ENCODE results near the gene CYSTM1. TPM values are rescaled to one million over a fixed set of nuclear protein-coding genes. Genes with fewer than 3 reads are reported as not detected.

CYSTM1 gene
- total and polyA plus RNA-seq, 2 of the 8 experiments (the other 6 are each of a cell fraction or from before 2014, with no cell fraction given), result 25.0 to 47.8 TPM

- Histone ChIP-seq H2BK15ac (ENCODE audit: low read length) (no peak overlapping the region), H3K23ac (ENCODE audit: insufficient read length) (no peak overlapping the region), H2BK120ac (replicated peaks; ENCODE audit: low read depth, low read length) (no peak overlapping the region), H3K9ac (replicated peaks in 1 of 4; ENCODE audit: extremely low read depth in 1 of 4, low read depth in 3 of 4, low read length in 3 of 4) (no peak overlapping the region), H3K79me1 (ENCODE audit: low read depth, low read length) (no peaks in the 10 kb centered on the region), H2BK20ac (ENCODE audit: low read length) (no peak overlapping the region), H3K4ac (replicated peaks; ENCODE audit: insufficient read length, low read depth, low read length) (no peak overlapping the region), H3K27ac (ENCODE audit: low read depth, low read length) (no peak overlapping the region), H3K4me2 (ENCODE audit: insufficient read depth in 1 of 2, low read depth in 2 of 2, low read length in 2 of 2) (no peak overlapping the region), H3K4me1 (replicated peaks in 1 of 4; ENCODE audit: control insufficient read depth in 3 of 4, insufficient read depth in 4 of 4, low read length in 3 of 4) (peaks cover 0 to 7% (median 1%) of the 10 kb centered on the region in 4 experiments; a peak in 2 of 7 replicates), H3K36me3 (ENCODE audit: control insufficient read depth in 2 of 4, insufficient read depth in 4 of 4, low read length in 3 of 4) (no peaks in the 10 kb centered on the region), H3K14ac (ENCODE audit: insufficient read length) (no peak overlapping the region), H3K23me2 (ENCODE audit: low read depth, low read length) (no peaks in the 10 kb centered on the region), H2BK12ac (ENCODE audit: low read depth, low read length) (no peak overlapping the region), H3K9me3 (ENCODE audit: insufficient read depth in 2 of 2, low read depth in 1 of 2, low read length in 1 of 2) (no peaks in the 10 kb centered on the region), H4K5ac (ENCODE audit: insufficient read length, low read depth, low read length) (no peak overlapping the region), H3K56ac (replicated peaks; ENCODE audit: insufficient read length, low read depth, low read length) (no peak overlapping the region), H2AFZ (ENCODE audit: low read length) (no peak overlapping the region), H3K18ac (ENCODE audit: extremely low read depth, low read length) (no peak overlapping the region), H3K27me3 (replicated peaks in 1 of 4; ENCODE audit: control insufficient read depth in 3 of 4, extremely low read depth in 1 of 4, insufficient read depth in 3 of 4, low read length in 3 of 4) (no peaks in the 10 kb centered on the region), H3K79me2 (ENCODE audit: control insufficient read depth in 1 of 2, insufficient read depth in 2 of 2, low read length in 2 of 2) (no peaks in the 10 kb centered on the region), H4K8ac (ENCODE audit: extremely low read depth, insufficient read depth, low read length) (no peak overlapping the region), H3K4me3 (ENCODE audit: extremely low read depth in 1 of 4, insufficient read depth in 2 of 4, low read depth in 3 of 4, low read length in 4 of 4) (no peak overlapping the region), H2BK5ac (ENCODE audit: low read depth, low read length) (no peak overlapping the region), H4K91ac (replicated peaks; ENCODE audit: insufficient read length, low read length) (no peak overlapping the region), H2AK5ac (ENCODE audit: low read depth, low read length) (no peak overlapping the region), H4K20me1 (replicated peaks in 1 of 2; ENCODE audit: control insufficient read depth in 1 of 2, insufficient read depth in 2 of 2, low read length in 2 of 2) (no peaks in the 10 kb centered on the region)
- ChIA-PET POLR2A (ENCODE audit: partially characterized antibody) (interaction anchor here (1.3 kb wide), 1 partner anchor 8 kb away, joined by 3 read pairs; no protein-coding TSS in a partner anchor), CTCF (ENCODE audit: partially characterized antibody) (interaction anchor here (1.1 to 9.5 kb wide), 7 partner anchors 10 to 150 kb away, joined by 3 to 105 read pairs (median 4); no protein-coding TSS in a partner anchor)
- FAIRE-seq (no peak), DNase-seq (ENCODE audit: low read depth in 1 of 2, low spot score in 2 of 2) (no peak)
- TF ChIP-seq RBBP5 (IDR thresholded peaks at IDR 0.05; ENCODE audit: borderline replicate concordance, low read depth, low read length), result no peak
- no peak for TF ChIP-seq SIX5 (IDR thresholded peaks at IDR 0.05; ENCODE audit: low read depth, low read length)
- no peak for TF ChIP-seq BCL11A (IDR thresholded peaks at IDR 0.05; ENCODE audit: low read depth in 2 of 2, low read length in 2 of 2)
- TF ChIP-seq ASH2L (IDR thresholded peaks at IDR 0.05; ENCODE audit: low read length), result no peak
- TF ChIP-seq CBX5 (IDR thresholded peaks at IDR 0.05; ENCODE audit: low read depth, low read length), result no peak
- TF ChIP-seq BRCA1 (IDR thresholded peaks at IDR 0.05; ENCODE audit: low read depth, low read length), result no peak
- TF ChIP-seq RNF2 (IDR thresholded peaks at IDR 0.05; ENCODE audit: borderline replicate concordance, low read depth, low read length, missing control alignments, poor library complexity, severe bottlenecking), result no peak
- TF ChIP-seq NANOG (IDR thresholded peaks at IDR 0.05; ENCODE audit: insufficient read depth, low read depth, low read length, poor library complexity, severe bottlenecking), result no peak
- no peak for TF ChIP-seq SRF (IDR thresholded peaks at IDR 0.05; ENCODE audit: low read depth, low read length)
- TF ChIP-seq ZNF274 (IDR thresholded peaks at IDR 0.05; ENCODE audit: borderline replicate concordance, extremely low read depth, low read length), result no peak
- no peak for TF ChIP-seq ATF3 (IDR thresholded peaks at IDR 0.05; ENCODE audit: insufficient read depth, low read depth, low read length)
- no peak for TF ChIP-seq SP1 (IDR thresholded peaks at IDR 0.05; ENCODE audit: low read depth, low read length)
- no peak for TF ChIP-seq MAFK (IDR thresholded peaks at IDR 0.05; ENCODE audit: low read depth, low read length)
- no peak for TF ChIP-seq SIRT6 (IDR thresholded peaks at IDR 0.05; ENCODE audit: low read length)
Measured at GRCh38 chr5:140135127-140135526, 39.9 kb upstream of the CYSTM1 start.

Data from H1 (cell line).